HepG2 (cell line): ENCODE data around the gene TNRC18. TPM values are rescaled to one million over a fixed set of nuclear protein-coding genes. Genes with fewer than 3 reads are reported as not detected.

Experiments
- CREB1 ChIP-seq, 2 experiments: fragments of 450-650 bp in 1 of 2; IDR thresholded peaks; 2 replicates each; pipeline ENCODE4 v1.6.1; 2016 to 2017; ENCODE audit warnings: control low read depth in 1 of 2, mild to moderate bottlenecking in 1 of 2, missing compliant biosample characterization in 1 of 2, missing genetic modification characterization in 1 of 2
- EP300 ChIP-seq, 3 experiments: sonication (generic) in 1 of 3; formaldehyde crosslinking in 1 of 3; IDR thresholded peaks; 2 replicates each; pipeline versions ENCODE4 v1.5.1 to v1.6.1; 2011 to 2020; ENCODE audit warnings: low read depth in 2 of 3, low read length in 2 of 3, borderline replicate concordance in 1 of 3, improper control_type of control experiment in 1 of 3, mild to moderate bottlenecking in 1 of 3, missing genetic modification reagents in 1 of 3, moderate library complexity in 1 of 3
- HCFC1 ChIP-seq: fragments of 150-350 bp; IDR thresholded peaks from 2 replicates; pipeline ENCODE4 v1.6.1; 2014; ENCODE audit warnings: low read depth, low read length
- HNF4G ChIP-seq, 2 experiments: sonication (generic) in 1 of 2; formaldehyde crosslinking in 1 of 2; IDR thresholded peaks; 2 replicates each; pipeline versions ENCODE4 v1.4.0 to v1.6.1; 2011 to 2020; ENCODE audit warnings: borderline replicate concordance in 2 of 2, low read depth in 2 of 2, mild to moderate bottlenecking in 2 of 2, low read length in 1 of 2, missing genetic modification reagents in 1 of 2, moderate library complexity in 1 of 2
- KDM5A ChIP-seq: fragments of 200-600 bp; sonication (generic); IDR thresholded peaks from 2 replicates; pipeline ENCODE4 v1.7.0; 2018; ENCODE audit warnings: antibody characterized with exemption, mild to moderate bottlenecking, low read length, borderline replicate concordance
- MAFK ChIP-seq, 2 experiments: IDR thresholded peaks in 1 of 2; conservative IDR thresholded peaks in 1 of 2; 2 replicates each; pipeline ENCODE4 v1.6.1; 2011; ENCODE audit warnings: improper control_type of control experiment in 2 of 2, low read length in 2 of 2
- MED1 ChIP-seq: sonication (generic); formaldehyde crosslinking; IDR thresholded peaks from 2 replicates; pipeline ENCODE4 v1.4.0; 2020; ENCODE audit warnings: missing genetic modification reagents
- NCOA2 ChIP-seq: sonication (generic); formaldehyde crosslinking; IDR thresholded peaks from 2 replicates; pipeline ENCODE4 v1.8.0; 2022; ENCODE audit warnings: inconsistent platforms
- NR2F1 ChIP-seq, 2 experiments: fragments of 450-650 bp in 1 of 2; formaldehyde crosslinking in 1 of 2; IDR thresholded peaks; 2 replicates each; pipeline versions ENCODE4 v1.5.0 to v1.6.1; 2016 to 2020; ENCODE audit warnings: mild to moderate bottlenecking in 1 of 2, missing compliant biosample characterization in 1 of 2, missing genetic modification reagents in 1 of 2, moderate library complexity in 1 of 2
- PHF21A ChIP-seq: sonication (generic); formaldehyde crosslinking; IDR thresholded peaks from 2 replicates; pipeline ENCODE4 v1.5.0; 2020; ENCODE audit warnings: mild to moderate bottlenecking, missing genetic modification reagents
- RBM22 ChIP-seq: fragments of 200-400 bp; formaldehyde crosslinking; optimal IDR thresholded peaks from 2 replicates; pipeline ENCODE3; 2017; ENCODE audit warnings: mild to moderate bottlenecking, low read length, moderate library complexity
- ZC3H4 ChIP-seq: sonication (generic); formaldehyde crosslinking; IDR thresholded peaks from 2 replicates; pipeline ENCODE4 v1.4.0; 2020; ENCODE audit warnings: missing genetic modification reagents, borderline replicate concordance
- ZNF224 ChIP-seq: sonication (generic); formaldehyde crosslinking; IDR thresholded peaks from 2 replicates; pipeline ENCODE4 v1.5.0; 2020; ENCODE audit warnings: mild to moderate bottlenecking, missing genetic modification reagents
- ZNF780A ChIP-seq: sonication (generic); formaldehyde crosslinking; IDR thresholded peaks from 2 replicates; pipeline ENCODE4 v1.8.0; 2022; ENCODE audit warnings: mild to moderate bottlenecking, missing genetic modification reagents, moderate library complexity
- polyA plus RNA-seq, 8 experiments: library from polyadenylated mRNA; depleted of rRNA in 3 of 8; stranded (reverse) in 7 of 8; unstranded in 1 of 8; fragments of >200 nt; fragmentation: Illumina TruSeq in 4 of 8; extraction: Trizol in 4 of 8; gene quantifications; 2 replicates each; pipeline versions ENCODE4 v1.2.1 to v1.2.3, GENCODE V29; 2011 to 2016; ENCODE audit warnings: low read depth in 4 of 8, missing spikeins in 1 of 8, mixed read lengths in 1 of 8; ENCODE audit not compliant: insufficient read depth in 1 of 8
- total RNA-seq, 5 experiments: library from RNA; depleted of rRNA; stranded (reverse); fragments of >200 nt; fragmentation: Illumina TruSeq; extraction: Trizol; gene quantifications; 2 replicates each; pipeline ENCODE4 v1.2.3, GENCODE V29; 2016; ENCODE audit warnings: low read depth in 1 of 5
- TF ChIP-seq, protein P1 (sequence below): sonication (generic); formaldehyde crosslinking; IDR thresholded peaks from 2 replicates; pipeline ENCODE4 v1.4.0; 2020; ENCODE audit warnings: mild to moderate bottlenecking, missing genetic modification reagents, borderline replicate concordance
- TF ChIP-seq, protein P2 (sequence below): sonication (generic); formaldehyde crosslinking; IDR thresholded peaks from 2 replicates; pipeline ENCODE4 v1.4.0; 2020; ENCODE audit warnings: missing genetic modification reagents, borderline replicate concordance

TNRC18 gene
- total and polyA plus RNA-seq, 2 of the 13 experiments (the other 11 are each of a cell fraction or from before 2014, with no cell fraction given): 11.7 to 17.4 TPM

DNA sequence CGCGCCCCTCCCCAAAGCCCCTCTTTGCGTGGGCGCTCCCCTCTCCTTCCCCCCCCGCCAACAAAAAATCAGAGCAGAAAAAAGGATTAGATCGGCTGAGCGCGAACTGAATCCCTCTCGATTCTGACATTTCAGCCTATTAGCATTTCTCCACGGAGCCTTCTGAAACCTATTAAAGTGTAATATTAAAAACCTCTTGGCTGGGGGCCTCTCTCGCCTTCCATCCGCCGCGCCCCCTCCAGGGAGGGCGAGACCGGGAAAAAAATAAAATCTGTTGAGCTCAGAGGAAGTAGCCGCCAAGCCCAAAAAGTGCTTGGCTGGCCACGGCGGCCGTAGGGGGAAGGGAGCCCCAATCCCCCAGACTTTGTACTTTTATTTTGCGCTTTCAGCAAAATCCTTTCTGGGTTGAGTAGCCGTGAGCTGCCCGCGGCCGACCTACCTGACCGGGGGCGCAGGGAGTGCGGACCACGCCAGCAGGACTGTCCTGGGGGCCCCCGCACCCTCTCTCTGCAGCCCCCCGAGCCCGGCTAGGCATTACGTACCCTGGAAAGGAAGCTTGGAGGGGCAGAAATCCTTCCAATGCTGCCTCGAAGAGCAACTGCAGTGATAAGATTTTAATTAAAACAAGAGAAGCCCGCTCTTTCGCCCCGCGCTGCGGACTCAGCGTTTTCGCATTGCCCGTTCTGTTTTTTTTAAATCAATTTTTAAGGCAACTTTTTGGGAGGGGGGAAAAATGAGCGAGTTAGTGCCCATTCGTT, 1.3 kb upstream of the TNRC18 start (continued):
- TF ChIP-seq, protein P1, sequence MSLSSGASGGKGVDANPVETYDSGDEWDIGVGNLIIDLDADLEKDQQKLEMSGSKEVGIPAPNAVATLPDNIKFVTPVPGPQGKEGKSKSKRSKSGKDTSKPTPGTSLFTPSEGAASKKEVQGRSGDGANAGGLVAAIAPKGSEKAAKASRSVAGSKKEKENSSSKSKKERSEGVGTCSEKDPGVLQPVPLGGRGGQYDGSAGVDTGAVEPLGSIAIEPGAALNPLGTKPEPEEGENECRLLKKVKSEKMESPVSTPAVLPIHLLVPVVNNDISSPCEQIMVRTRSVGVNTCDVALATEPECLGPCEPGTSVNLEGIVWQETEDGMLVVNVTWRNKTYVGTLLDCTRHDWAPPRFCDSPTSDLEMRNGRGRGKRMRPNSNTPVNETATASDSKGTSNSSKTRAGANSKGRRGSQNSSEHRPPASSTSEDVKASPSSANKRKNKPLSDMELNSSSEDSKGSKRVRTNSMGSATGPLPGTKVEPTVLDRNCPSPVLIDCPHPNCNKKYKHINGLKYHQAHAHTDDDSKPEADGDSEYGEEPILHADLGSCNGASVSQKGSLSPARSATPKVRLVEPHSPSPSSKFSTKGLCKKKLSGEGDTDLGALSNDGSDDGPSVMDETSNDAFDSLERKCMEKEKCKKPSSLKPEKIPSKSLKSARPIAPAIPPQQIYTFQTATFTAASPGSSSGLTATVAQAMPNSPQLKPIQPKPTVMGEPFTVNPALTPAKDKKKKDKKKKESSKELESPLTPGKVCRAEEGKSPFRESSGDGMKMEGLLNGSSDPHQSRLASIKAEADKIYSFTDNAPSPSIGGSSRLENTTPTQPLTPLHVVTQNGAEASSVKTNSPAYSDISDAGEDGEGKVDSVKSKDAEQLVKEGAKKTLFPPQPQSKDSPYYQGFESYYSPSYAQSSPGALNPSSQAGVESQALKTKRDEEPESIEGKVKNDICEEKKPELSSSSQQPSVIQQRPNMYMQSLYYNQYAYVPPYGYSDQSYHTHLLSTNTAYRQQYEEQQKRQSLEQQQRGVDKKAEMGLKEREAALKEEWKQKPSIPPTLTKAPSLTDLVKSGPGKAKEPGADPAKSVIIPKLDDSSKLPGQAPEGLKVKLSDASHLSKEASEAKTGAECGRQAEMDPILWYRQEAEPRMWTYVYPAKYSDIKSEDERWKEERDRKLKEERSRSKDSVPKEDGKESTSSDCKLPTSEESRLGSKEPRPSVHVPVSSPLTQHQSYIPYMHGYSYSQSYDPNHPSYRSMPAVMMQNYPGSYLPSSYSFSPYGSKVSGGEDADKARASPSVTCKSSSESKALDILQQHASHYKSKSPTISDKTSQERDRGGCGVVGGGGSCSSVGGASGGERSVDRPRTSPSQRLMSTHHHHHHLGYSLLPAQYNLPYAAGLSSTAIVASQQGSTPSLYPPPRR: no peak
- TF ChIP-seq NCOA2 (CRISPR knock-in tag) (no peak), NR2F1 (CRISPR knock-in tag; IDR thresholded peaks at IDR 0.05) (0 out of 4 replicates have a peak, but pooled peaks of 1 of the 2 experiments have one; percentile 1), ZNF780A (CRISPR knock-in tag) (no peak), EP300 (IDR thresholded peaks at IDR 0.05; ENCODE audit: low read depth in 2 of 2, low read length in 2 of 2) (peak; percentile 9 to 10; a peak in 1 of 4 replicates), EP300 (CRISPR knock-in tag; IDR thresholded peaks at IDR 0.05; ENCODE audit: borderline replicate concordance) (no peak), MED1 (0 out of 2 replicates have a peak, but pooled peaks have one; percentile 17), ZC3H4 (CRISPR knock-in tag) (peak; percentile 95; the same call in 1 of the 2 replicates), MAFK (conservative IDR thresholded peaks at IDR 0.05 in 1 of 2, IDR thresholded peaks at IDR 0.05 in 1 of 2; ENCODE audit: low read length in 2 of 2) (peak; percentile 88 to 94), KDM5A (0 out of 2 replicates have a peak, but pooled peaks have one; percentile 8), RBM22 (peak; percentile 83), ZNF224 (CRISPR knock-in tag) (no peak), PHF21A (no peak), CREB1 (IDR thresholded peaks at IDR 0.05) (no peak), CREB1 (CRISPR knock-in tag; IDR thresholded peaks at IDR 0.05) (0 out of 2 replicates have a peak, but pooled peaks have one; percentile 41), HCFC1 (no peak), HNF4G (IDR thresholded peaks at IDR 0.05; ENCODE audit: borderline replicate concordance, low read depth, low read length) (peak; percentile 76), HNF4G (CRISPR knock-in tag; IDR thresholded peaks at IDR 0.05; ENCODE audit: borderline replicate concordance, low read depth) (no peak)
- TF ChIP-seq, protein P2, sequence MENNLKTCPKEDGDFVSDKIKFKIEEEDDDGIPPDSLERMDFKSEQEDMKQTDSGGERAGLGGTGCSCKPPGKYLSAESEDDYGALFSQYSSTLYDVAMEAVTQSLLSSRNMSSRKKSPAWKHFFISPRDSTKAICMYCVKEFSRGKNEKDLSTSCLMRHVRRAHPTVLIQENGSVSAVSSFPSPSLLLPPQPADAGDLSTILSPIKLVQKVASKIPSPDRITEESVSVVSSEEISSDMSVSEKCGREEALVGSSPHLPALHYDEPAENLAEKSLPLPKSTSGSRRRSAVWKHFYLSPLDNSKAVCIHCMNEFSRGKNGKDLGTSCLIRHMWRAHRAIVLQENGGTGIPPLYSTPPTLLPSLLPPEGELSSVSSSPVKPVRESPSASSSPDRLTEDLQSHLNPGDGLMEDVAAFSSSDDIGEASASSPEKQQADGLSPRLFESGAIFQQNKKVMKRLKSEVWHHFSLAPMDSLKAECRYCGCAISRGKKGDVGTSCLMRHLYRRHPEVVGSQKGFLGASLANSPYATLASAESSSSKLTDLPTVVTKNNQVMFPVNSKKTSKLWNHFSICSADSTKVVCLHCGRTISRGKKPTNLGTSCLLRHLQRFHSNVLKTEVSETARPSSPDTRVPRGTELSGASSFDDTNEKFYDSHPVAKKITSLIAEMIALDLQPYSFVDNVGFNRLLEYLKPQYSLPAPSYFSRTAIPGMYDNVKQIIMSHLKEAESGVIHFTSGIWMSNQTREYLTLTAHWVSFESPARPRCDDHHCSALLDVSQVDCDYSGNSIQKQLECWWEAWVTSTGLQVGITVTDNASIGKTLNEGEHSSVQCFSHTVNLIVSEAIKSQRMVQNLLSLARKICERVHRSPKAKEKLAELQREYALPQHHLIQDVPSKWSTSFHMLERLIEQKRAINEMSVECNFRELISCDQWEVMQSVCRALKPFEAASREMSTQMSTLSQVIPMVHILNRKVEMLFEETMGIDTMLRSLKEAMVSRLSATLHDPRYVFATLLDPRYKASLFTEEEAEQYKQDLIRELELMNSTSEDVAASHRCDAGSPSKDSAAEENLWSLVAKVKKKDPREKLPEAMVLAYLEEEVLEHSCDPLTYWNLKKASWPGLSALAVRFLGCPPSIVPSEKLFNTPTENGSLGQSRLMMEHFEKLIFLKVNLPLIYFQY (CRISPR knock-in tag): 0 out of 2 replicates have a peak, but pooled peaks have one; percentile 1
